ENCODE measurements around the gene CLIC4. TPM values are rescaled to one million over a fixed set of nuclear protein-coding genes. Genes with fewer than 3 reads are reported as not detected.
A peak's percentile ranks its signal among the peaks of the same experiment; 100 is the strongest.

CLIC4 gene
- total and polyA plus RNA-seq, 9 of the 15 experiments (the other 6 are each of a cell fraction or from before 2014, with no cell fraction given) = 16.0 to 67.5 (median 38.4) TPM

DNA sequence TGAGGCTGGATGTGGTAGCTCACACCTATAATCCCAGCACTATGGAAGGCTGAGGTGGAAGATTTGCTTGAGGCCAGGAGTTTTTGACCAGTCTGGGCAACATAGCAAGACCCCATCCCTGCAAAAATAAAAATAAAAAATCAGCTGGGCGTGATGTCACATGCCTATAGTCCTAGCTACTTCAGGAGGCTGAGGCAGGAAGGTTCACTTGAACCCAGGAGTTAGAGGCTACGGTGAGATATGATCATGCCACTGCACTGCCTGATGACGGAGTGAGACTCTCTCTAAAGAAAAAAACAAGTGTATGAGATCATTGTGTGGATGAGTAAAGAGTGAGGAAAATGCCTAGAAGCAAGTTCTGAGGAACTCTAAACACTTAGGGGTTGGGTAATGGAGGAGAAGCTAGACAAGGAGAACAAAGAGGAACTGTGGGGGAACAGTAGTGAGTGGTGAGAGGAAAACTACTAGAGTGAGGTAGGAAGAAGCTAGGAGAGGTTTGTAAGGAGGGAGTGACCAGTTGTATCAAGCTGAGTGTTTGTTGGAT lies 17.0 kb downstream of the CLIC4 start (continued):
- TF ChIP-seq BRF2 (IDR thresholded peaks at IDR 0.05; ENCODE audit: borderline replicate concordance, insufficient read depth, insufficient read length) (no peak), NCOA1 (IDR thresholded peaks at IDR 0.05; ENCODE audit: low read depth) (peak; percentile 78), FOXA3 (CRISPR knock-in tag; conservative IDR thresholded peaks at IDR 0.05 in 1 of 2, IDR thresholded peaks at IDR 0.05 in 1 of 2) (no peak), MAFK (IDR thresholded peaks at IDR 0.05; ENCODE audit: low read length) (no peak), SMARCB1 (IDR thresholded peaks at IDR 0.05; ENCODE audit: insufficient read length, low read depth) (no peak), SOX6 (IDR thresholded peaks at IDR 0.05) (peak; percentile 62; the same call in 1 of the 2 replicates), SAP30 (IDR thresholded peaks at IDR 0.05; ENCODE audit: borderline replicate concordance, insufficient read depth, low read depth, low read length, poor library complexity, severe bottlenecking) (no peak), MCM2 (IDR thresholded peaks at IDR 0.05; ENCODE audit: low read depth) (no peak), MCM7 (IDR thresholded peaks at IDR 0.05) (no peak), ELK3 (CRISPR knock-in tag; IDR thresholded peaks at IDR 0.05) (0 out of 2 replicates have a peak, but pooled peaks have one; percentile 7), LEF1 (IDR thresholded peaks at IDR 0.05) (peak; percentile 59; the same call in 1 of the 2 replicates), SPI1 (IDR thresholded peaks at IDR 0.05; ENCODE audit: borderline replicate concordance, low read depth, low read length) (peak; percentile 81; the same call in 1 of the 2 replicates), TEAD4 (IDR thresholded peaks at IDR 0.05; ENCODE audit: low read length) (no peak), TEAD4 (CRISPR knock-in tag; IDR thresholded peaks at IDR 0.05; ENCODE audit: borderline replicate concordance) (no peak), CBX2 (IDR thresholded peaks at IDR 0.05; ENCODE audit: insufficient read depth, low read length, poor library complexity, severe bottlenecking) (no peak), RAD51 (IDR thresholded peaks at IDR 0.05; ENCODE audit: borderline replicate concordance, low read depth) (no peak), PCBP1 (IDR thresholded peaks at IDR 0.05; ENCODE audit: low read depth, low read length, poor library complexity, severe bottlenecking) (no peak), SUPT5H (IDR thresholded peaks at IDR 0.05) (no peak)
- TF ChIP-seq, protein P1, sequence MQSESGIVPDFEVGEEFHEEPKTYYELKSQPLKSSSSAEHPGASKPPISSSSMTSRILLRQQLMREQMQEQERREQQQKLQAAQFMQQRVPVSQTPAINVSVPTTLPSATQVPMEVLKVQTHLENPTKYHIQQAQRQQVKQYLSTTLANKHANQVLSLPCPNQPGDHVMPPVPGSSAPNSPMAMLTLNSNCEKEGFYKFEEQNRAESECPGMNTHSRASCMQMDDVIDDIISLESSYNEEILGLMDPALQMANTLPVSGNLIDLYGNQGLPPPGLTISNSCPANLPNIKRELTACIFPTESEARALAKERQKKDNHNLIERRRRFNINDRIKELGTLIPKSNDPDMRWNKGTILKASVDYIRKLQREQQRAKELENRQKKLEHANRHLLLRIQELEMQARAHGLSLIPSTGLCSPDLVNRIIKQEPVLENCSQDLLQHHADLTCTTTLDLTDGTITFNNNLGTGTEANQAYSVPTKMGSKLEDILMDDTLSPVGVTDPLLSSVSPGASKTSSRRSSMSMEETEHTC (IDR thresholded peaks at IDR 0.05) = no peak
- TF ChIP-seq, protein P2, sequence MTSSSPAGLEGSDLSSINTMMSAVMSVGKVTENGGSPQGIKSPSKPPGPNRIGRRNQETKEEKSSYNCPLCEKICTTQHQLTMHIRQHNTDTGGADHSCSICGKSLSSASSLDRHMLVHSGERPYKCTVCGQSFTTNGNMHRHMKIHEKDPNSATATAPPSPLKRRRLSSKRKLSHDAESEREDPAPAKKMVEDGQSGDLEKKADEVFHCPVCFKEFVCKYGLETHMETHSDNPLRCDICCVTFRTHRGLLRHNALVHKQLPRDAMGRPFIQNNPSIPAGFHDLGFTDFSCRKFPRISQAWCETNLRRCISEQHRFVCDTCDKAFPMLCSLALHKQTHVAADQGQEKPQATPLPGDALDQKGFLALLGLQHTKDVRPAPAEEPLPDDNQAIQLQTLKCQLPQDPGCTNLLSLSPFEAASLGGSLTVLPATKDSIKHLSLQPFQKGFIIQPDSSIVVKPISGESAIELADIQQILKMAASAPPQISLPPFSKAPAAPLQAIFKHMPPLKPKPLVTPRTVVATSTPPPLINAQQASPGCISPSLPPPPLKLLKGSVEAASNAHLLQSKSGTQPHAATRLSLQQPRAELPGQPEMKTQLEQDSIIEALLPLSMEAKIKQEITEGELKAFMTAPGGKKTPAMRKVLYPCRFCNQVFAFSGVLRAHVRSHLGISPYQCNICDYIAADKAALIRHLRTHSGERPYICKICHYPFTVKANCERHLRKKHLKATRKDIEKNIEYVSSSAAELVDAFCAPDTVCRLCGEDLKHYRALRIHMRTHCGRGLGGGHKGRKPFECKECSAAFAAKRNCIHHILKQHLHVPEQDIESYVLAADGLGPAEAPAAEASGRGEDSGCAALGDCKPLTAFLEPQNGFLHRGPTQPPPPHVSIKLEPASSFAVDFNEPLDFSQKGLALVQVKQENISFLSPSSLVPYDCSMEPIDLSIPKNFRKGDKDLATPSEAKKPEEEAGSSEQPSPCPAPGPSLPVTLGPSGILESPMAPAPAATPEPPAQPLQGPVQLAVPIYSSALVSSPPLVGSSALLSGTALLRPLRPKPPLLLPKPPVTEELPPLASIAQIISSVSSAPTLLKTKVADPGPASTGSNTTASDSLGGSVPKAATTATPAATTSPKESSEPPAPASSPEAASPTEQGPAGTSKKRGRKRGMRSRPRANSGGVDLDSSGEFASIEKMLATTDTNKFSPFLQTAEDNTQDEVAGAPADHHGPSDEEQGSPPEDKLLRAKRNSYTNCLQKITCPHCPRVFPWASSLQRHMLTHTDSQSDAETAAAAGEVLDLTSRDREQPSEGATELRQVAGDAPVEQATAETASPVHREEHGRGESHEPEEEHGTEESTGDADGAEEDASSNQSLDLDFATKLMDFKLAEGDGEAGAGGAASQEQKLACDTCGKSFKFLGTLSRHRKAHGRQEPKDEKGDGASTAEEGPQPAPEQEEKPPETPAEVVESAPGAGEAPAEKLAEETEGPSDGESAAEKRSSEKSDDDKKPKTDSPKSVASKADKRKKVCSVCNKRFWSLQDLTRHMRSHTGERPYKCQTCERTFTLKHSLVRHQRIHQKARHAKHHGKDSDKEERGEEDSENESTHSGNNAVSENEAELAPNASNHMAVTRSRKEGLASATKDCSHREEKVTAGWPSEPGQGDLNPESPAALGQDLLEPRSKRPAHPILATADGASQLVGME (CRISPR knock-in tag; IDR thresholded peaks at IDR 0.05) = no peak

All from K562 (cell line).